ENCODE data around the gene GDI1.

GDI1 gene

DNA sequence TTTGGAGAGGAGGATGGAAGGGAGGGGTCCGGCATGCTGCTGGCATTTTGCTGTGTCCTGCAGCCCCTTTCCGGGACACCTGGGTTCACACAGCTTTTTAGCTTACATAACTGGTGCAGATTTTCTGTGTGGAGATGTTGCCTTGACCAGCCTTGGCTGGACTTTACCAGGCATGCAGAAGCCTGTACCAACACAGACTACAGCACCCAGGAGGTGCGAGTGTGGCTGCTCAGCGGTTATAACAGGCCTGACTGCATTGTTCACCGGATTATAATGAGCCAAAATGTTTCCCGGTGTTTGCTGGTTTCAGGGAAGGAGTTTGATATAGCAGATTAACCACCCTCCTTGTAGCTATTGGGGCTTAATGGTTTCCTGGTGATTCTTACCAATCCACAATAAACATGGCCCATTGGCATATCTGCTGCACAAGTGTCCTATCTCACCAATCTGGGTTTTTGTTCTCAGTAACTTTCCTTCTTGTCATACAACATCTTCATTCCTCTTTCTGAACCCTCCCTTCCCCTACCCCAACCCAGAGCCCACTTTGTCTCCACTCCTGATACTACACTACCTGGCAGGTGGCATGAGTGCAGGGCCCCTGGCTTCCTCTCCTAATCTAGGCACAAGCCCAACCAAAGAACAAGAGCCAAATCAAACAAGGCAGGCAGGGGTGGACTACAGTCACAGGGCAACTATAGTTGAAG, 34.9 kb upstream of the GDI1 start:
- Mint-ChIP-seq H3K4me1 (ENCODE audit: low read depth) (peaks cover 24% of the 10 kb centered on the region), H3K36me3 (ENCODE audit: low read depth) (peaks cover 78% of the 10 kb centered on the region), H3K27ac (peak overlapping the region; percentile 15), H3K27me3 (no peaks in the 10 kb centered on the region), H3K9me3 (no peaks in the 10 kb centered on the region), H3K4me3 (no peak overlapping the region)
- intact Hi-C loops (cut with micrococcal nuclease): loop anchor here (10.0 kb wide), 1 partner anchor 53 kb away; the partner anchor contains the start of gene PLXNA3

DNA sequence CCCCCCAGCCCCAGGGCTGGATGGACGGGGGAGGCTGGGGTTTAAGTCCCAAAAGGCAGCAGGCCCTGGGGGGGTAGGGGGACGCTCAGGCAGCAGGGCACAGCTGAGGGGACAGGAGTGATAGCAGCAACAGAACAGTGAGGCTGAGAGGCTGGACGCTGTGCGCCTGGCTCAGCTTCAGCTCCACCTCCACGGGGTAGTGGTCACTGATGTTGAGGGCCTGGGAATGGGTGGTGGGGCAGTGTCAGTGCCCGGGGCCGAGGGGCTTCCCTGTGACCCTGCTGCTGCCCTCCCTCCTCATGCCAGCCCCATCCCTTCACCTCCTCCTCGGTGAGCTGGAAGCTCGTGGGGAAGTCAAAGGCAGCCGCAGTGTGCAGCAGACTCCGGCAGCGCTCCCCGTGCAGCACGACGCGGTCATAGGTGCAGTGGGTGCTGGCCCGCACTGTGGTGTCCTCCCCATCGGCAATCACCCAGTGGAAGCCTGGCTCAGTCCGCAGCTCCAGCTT, 34.3 kb upstream of the GDI1 start:
- H3K9me3 Mint-ChIP-seq: no peaks in the 10 kb centered on the region
- peak overlapping the region; percentile 15 for H3K27ac Mint-ChIP-seq
- no peak overlapping the region for H3K4me3 Mint-ChIP-seq

DNA sequence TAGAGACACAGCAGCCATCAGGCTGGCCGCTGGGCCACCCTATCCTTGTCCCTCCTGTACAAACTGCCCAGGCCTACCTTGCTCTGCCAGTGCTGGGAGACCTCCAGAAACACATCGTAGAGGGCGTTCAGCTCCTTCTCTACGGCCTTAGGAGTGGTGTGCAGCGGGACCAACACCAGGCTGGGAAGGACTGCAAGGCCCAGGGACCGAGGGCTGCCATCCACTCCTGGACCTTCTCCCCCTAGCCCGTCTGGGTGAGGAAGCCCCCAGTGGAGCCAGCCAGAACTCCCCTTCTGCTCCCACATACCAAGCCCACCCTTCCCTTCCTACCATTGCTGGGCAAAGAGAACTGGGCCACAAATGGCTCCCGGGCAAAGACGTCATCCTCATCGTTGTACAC, 33.8 kb upstream of the GDI1 start:
- peaks cover 75% of the 10 kb centered on the region for H3K36me3 Mint-ChIP-seq (ENCODE audit: low read depth)
- peak overlapping the region; percentile 15 for H3K27ac Mint-ChIP-seq

More for the DNA sequence above, 34.3 kb upstream of the GDI1 start:
- H3K27me3 Mint-ChIP-seq: no peaks in the 10 kb centered on the region
- intact Hi-C loops (cut with micrococcal nuclease): loop anchor here (10.0 kb wide), 1 partner anchor 52 kb away; the partner anchor contains the start of gene PLXNA3
- H3K36me3 Mint-ChIP-seq (ENCODE audit: low read depth): peaks cover 78% of the 10 kb centered on the region
- peaks cover 24% of the 10 kb centered on the region for H3K4me1 Mint-ChIP-seq (ENCODE audit: low read depth)

DNA sequence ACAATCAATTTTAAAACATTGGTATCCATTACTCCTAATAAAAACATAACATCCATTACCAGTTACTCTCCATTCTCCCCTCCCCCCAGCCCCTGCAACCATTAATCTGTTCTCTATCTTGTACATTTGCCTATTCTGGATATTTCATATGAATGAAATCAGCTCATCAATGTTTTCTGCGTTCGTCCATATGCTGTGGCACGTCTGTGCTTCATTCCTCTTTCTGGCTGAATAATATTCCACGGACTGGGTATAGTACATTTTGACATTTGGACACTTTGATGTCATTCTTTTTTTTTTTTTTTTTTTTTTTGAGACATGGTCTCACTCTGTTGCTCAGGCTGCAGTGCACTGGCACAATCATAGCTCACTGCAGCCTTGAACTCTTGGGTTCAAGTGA, 33.1 kb upstream of the GDI1 start:
- Mint-ChIP-seq H3K27me3 (no peaks in the 10 kb centered on the region), H3K4me3 (no peak overlapping the region), H3K9me3 (no peaks in the 10 kb centered on the region), H3K36me3 (ENCODE audit: low read depth) (peaks cover 75% of the 10 kb centered on the region), H3K27ac (no peak overlapping the region), H3K4me1 (ENCODE audit: low read depth) (peaks cover 31% of the 10 kb centered on the region)
- intact Hi-C loops (cut with micrococcal nuclease): loop anchor here (10.0 kb wide), 1 partner anchor 51 kb away; the partner anchor contains the start of gene PLXNA3

More for the DNA sequence above, 33.8 kb upstream of the GDI1 start:
- Mint-ChIP-seq H3K4me3 (no peak overlapping the region), H3K27me3 (no peaks in the 10 kb centered on the region), H3K4me1 (ENCODE audit: low read depth) (peaks cover 25% of the 10 kb centered on the region), H3K9me3 (no peaks in the 10 kb centered on the region)
- intact Hi-C loops (cut with micrococcal nuclease): loop anchor here (10.0 kb wide), 1 partner anchor 52 kb away; the partner anchor contains the start of gene PLXNA3

DNA sequence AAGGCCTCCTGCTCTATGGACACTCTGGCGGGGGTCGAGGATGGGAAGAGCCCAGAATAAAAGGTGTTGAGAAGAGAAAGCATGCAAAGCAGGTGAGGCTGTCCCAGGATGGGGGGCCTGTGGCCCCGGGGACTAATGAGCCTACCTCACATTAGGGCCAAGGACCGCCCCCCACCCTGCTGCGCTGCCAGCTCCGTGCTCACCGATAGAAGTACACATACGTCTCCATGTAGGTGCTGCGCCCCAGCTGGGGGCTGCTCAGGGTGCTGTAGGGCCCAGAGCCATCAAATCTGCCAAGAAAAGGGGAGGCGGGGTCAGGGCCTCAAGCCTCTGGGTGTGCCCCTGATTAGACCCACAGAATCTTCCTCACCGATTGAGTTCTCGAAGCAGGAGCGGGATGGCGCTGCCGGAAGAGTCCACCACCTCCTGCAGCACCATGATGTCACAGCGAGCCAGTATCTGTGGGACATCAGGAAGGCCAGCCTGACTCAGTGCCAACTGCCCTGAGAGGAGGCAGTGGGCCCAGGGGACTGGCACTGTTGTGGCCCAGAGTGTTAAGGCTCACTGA, 32.2 kb upstream of the GDI1 start:
- H3K27ac Mint-ChIP-seq: no peak overlapping the region
- H3K27me3 Mint-ChIP-seq: no peaks in the 10 kb centered on the region
- peaks cover 75% of the 10 kb centered on the region for H3K36me3 Mint-ChIP-seq (ENCODE audit: low read depth)
- H3K9me3 Mint-ChIP-seq: no peaks in the 10 kb centered on the region
- H3K4me1 Mint-ChIP-seq (ENCODE audit: low read depth): peaks cover 33% of the 10 kb centered on the region
- intact Hi-C loops (cut with micrococcal nuclease): loop anchor here (10.0 kb wide), 1 partner anchor 50 kb away; the partner anchor contains the start of gene PLXNA3
- no peak overlapping the region for H3K4me3 Mint-ChIP-seq

DNA sequence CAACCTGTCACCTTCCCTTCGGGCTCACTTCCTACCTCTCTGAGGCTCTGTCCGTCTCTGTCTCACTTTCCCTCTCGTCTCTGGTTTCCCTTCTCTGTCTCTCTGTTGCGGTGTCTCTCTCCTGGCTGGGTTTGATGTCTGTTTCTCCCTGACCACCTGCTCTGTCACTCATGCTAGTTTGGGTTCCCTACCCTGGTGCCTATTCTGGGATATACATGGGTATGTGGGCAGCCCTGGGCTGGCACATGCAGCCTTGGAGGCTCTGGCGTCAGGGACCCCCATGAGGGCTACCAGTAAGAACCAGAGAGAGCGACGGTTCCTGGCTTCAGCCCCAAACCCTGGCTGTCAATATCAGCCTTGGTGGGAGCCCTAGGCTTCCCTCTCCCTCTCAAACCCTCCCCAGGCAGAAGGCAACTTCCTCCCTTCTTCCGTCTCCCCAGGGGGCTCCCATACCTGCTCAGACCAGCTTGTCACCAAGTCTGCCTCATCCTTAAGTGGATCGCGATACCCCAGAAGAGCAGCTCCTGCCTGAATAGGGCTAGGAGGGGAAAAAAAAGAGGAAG, 28.2 kb upstream of the GDI1 start:
- Mint-ChIP-seq H3K36me3 (ENCODE audit: low read depth) (peaks cover 47% of the 10 kb centered on the region), H3K4me1 (ENCODE audit: low read depth) (peaks cover 38% of the 10 kb centered on the region), H3K4me3 (peak overlapping the region; percentile 91), H3K9me3 (no peaks in the 10 kb centered on the region), H3K27me3 (no peaks in the 10 kb centered on the region), H3K27ac (peak overlapping the region; percentile 85)
- intact Hi-C loops (cut with micrococcal nuclease): loop anchor here (10.0 kb wide), 1 partner anchor 46 kb away; the partner anchor contains the start of gene PLXNA3

DNA sequence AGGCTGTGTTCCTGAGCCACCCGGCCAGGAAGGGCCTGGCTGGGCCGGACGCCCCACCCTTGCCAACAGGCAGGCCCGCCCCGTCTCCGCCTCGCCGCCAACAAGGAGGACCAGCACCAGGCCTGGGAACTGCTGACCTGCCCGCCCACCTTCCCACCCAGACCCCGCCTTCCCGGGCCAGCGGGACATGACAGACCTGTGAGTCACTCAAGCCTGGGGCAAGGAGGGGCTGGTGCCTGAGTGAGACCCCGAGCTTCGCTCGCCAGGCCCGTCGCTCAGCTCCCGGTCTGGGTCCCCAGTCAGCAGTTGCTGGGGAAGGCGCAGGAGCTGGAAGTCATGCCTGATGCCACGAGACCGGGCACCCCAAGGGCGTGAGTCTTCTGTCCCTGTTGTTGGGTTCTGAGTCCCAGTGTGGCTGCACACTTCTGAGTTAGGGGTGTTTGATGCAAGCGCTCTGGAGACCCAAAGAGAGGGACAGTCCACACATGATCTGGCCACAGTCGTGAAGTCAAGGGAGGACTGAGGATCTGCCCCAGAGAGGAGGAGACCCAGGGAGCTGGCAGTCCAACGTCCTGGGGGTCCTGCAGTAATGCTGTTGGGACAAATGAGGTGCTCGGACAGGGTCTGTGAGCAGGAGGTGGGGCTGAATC, 27.6 kb upstream of the GDI1 start, which contains the start of gene DNASE1L1:
Gene DNASE1L1 (minus strand): TSS at position 33 of the 650 bp plus-strand sequence. CDS start 3,686 bp downstream, outside the sequence.
- Mint-ChIP-seq H3K4me3 (peak within 1 kb of the TSS; percentile 91), H3K4me1 (ENCODE audit: low read depth) (peaks cover 36% of the 10 kb centered on the region), H3K9me3 (no peaks in the 10 kb centered on the region), H3K27me3 (no peaks in the 10 kb centered on the region), H3K27ac (peak within 1 kb of the TSS; percentile 85), H3K36me3 (ENCODE audit: low read depth) (peaks cover 45% of the 10 kb centered on the region)
- intact Hi-C loops (cut with micrococcal nuclease): loop anchor here (10.0 kb wide), 1 partner anchor 45 kb away; the partner anchor contains the start of gene PLXNA3

DNA sequence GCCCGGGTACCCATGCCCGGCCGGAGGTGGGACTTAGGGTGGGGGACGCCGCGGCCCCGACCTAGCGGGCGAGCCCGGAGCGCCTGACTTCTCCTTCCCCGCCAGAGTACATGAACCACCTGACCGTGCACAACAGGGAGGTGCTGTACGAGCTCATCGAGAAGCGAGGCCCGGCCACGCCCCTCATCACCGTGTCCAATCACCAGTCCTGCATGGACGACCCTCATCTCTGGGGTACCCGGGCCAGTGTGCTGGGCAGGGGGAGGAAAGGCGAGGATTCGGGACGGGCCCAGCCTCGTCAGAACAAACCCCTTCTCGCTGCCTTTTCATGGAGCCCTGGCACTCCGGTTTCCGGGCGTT, 25.0 kb upstream of the GDI1 start:
- peaks cover 35% of the 10 kb centered on the region for H3K4me1 Mint-ChIP-seq (ENCODE audit: low read depth)

DNA sequence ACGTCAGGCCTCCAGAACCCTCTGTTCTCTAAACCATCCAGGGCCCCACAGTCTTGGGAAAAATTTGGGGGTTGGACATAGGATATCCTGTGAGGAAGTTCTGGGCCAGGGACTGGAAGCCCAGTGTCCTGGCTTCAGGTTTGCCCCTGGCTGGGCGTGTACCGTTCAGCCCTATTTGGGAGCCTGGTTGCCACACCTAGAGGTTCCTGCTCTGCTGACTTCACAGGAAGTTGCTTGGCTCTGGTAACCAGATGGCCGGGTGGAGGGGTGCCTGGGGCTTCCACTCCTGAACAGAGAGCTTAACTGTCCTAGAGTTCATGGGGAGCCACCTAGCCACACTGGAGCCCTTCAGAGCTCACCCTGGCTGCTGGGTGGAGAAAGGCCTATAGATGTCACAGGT, 24.5 kb upstream of the GDI1 start:
- H3K36me3 Mint-ChIP-seq (ENCODE audit: low read depth): peaks cover 57% of the 10 kb centered on the region
- H3K4me1 Mint-ChIP-seq (ENCODE audit: low read depth): peaks cover 40% of the 10 kb centered on the region
- H3K27me3 Mint-ChIP-seq: no peaks in the 10 kb centered on the region
- peak overlapping the region; percentile 89 for H3K27ac Mint-ChIP-seq
- peak overlapping the region; percentile 92 for H3K4me3 Mint-ChIP-seq
- intact Hi-C loops (cut with micrococcal nuclease): loop anchor here (2.0 kb wide), 1 partner anchor 18 kb away; no protein-coding TSS in a partner anchor
- no peaks in the 10 kb centered on the region for H3K9me3 Mint-ChIP-seq

More for the DNA sequence above, 25.0 kb upstream of the GDI1 start:
- intact Hi-C loops (cut with micrococcal nuclease): loop anchor here (2.0 kb wide), 1 partner anchor 19 kb away; no protein-coding TSS in a partner anchor
- no peaks in the 10 kb centered on the region for H3K27me3 Mint-ChIP-seq
- no peaks in the 10 kb centered on the region for H3K9me3 Mint-ChIP-seq
- H3K4me3 Mint-ChIP-seq: peak overlapping the region; percentile 92
- peak overlapping the region; percentile 89 for H3K27ac Mint-ChIP-seq
- H3K36me3 Mint-ChIP-seq (ENCODE audit: low read depth): peaks cover 52% of the 10 kb centered on the region

DNA sequence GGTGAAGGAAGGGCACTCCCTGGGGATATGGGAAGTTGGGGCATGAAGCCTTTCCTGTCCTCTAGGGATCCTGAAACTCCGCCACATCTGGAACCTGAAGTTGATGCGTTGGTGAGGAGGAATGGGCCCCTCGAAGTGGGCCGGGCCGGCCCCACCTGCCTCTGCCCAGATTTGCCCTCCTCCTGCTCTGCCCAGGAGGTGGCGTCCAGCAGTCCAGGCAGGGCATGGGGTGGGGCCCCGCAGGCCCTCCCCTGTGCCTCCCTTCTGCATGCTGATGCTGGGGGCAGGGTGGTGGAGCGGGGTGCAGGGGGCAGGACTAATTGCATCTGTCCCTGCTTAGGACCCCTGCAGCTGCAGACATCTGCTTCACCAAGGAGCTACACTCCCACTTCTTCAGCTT, 23.8 kb upstream of the GDI1 start:
- intact Hi-C loops (cut with micrococcal nuclease): loop anchor here (2.0 kb wide), 1 partner anchor 18 kb away; no protein-coding TSS in a partner anchor
- no peak overlapping the region for H3K27ac Mint-ChIP-seq

DNA sequence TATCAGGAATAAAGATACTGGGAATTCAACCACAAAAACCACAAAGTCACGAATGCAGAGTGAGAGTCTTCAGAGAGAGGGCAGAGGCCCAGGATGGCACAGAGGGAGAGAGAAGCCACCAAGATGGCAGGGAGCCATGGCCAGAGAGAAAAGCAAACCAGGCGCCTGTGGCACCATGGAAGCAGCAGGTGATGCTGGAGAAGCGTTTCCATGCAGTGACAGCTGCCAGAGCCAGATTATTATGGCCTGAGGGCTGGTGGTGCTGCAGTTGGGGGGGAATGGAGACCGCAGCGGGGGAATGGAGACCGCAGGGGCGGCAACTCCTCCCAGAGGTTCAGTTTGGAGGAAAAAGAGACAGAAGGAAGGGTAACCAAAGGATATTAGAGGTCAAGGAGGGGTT, 19.8 kb upstream of the GDI1 start:
- H3K27me3 Mint-ChIP-seq: no peaks in the 10 kb centered on the region
- peaks cover 31% of the 10 kb centered on the region for H3K4me1 Mint-ChIP-seq (ENCODE audit: low read depth)
- H3K27ac Mint-ChIP-seq: peak overlapping the region; percentile 29
- H3K4me3 Mint-ChIP-seq: no peak overlapping the region
- no peaks in the 10 kb centered on the region for H3K9me3 Mint-ChIP-seq
- H3K36me3 Mint-ChIP-seq (ENCODE audit: low read depth): peaks cover 81% of the 10 kb centered on the region
- intact Hi-C loops (cut with micrococcal nuclease): no loop called here

More for the DNA sequence above, 23.8 kb upstream of the GDI1 start:
- Mint-ChIP-seq H3K4me1 (ENCODE audit: low read depth) (peaks cover 39% of the 10 kb centered on the region), H3K9me3 (no peaks in the 10 kb centered on the region), H3K27me3 (no peaks in the 10 kb centered on the region), H3K36me3 (ENCODE audit: low read depth) (peaks cover 57% of the 10 kb centered on the region), H3K4me3 (peak overlapping the region; percentile 92)

DNA sequence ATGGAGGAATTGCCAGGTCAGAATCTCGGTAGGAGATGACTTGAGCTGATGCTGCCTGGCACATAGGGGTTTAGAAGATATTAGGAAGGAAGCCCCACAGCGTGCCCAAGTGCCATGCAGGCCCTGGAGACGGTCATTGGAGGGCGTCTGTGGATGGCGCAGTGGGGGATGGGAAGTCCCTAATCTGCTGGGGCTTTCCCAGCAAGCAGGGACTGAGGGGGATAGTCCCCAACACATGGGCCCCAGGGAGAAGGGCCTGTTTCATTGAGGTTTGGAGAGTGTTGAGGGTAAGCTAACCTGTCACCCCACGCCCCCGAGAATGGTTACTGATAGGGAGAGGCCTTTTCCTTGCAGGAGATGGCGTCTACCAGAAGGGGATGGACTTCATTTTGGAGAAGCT, 17.8 kb upstream of the GDI1 start:
- H3K36me3 Mint-ChIP-seq (ENCODE audit: low read depth): peaks cover 66% of the 10 kb centered on the region
- no peaks in the 10 kb centered on the region for H3K9me3 Mint-ChIP-seq
- peaks cover 24% of the 10 kb centered on the region for H3K4me1 Mint-ChIP-seq (ENCODE audit: low read depth)
- peak overlapping the region; percentile 39 for H3K27ac Mint-ChIP-seq
- no peaks in the 10 kb centered on the region for H3K27me3 Mint-ChIP-seq
- intact Hi-C loops (cut with micrococcal nuclease): no loop called here
- no peak overlapping the region for H3K4me3 Mint-ChIP-seq

DNA sequence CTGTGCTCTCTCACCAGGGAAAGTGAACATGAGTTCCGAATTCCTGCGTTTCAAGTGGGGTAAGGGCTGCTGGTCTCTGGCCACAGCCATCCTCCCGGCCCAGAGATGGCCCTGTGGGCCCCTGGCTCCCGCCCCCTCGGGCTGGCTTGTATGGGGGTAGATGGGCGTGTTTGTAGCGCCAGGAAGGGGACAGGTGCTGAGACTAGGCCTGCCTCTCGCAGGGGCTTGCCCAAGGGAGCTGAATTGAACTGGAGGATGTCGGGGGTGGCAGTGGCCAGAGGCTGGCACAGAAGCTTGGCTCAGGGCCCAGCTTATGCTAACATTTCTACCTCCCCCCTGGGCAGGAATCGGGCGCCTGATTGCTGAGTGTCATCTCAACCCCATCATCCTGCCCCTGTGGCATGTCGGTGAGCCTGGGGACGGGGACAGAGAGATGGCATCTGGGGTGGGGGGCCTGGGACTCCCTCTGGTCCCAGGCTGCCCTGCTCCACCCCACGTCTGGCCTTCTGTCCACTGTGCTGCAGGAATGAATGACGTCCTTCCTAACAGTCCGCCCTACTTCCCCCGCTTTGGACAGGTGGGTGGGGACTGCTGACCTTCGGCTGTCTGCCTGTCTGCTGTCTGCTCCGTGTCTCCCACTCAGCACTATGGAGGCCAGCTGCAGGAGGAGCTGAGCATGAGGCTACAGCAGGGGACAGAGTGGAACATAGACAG, 17.1 kb upstream of the GDI1 start:
- H3K4me3 Mint-ChIP-seq: no peak overlapping the region
- peaks cover 66% of the 10 kb centered on the region for H3K36me3 Mint-ChIP-seq (ENCODE audit: low read depth)
- no peak overlapping the region for H3K27ac Mint-ChIP-seq
- intact Hi-C loops (cut with micrococcal nuclease): no loop called here
- H3K4me1 Mint-ChIP-seq (ENCODE audit: low read depth): peaks cover 29% of the 10 kb centered on the region
- no peaks in the 10 kb centered on the region for H3K27me3 Mint-ChIP-seq
- no peaks in the 10 kb centered on the region for H3K9me3 Mint-ChIP-seq

Data from dendritic cell treated with granulocyte-macrophage colony-stimulating factor and Interleukin-4, amounts not matched to agents 40 ng/mL and 50 ng/mL, for 4 days (primary cell).